K562 (cell line): ENCODE results near the gene TUT7. TPM values are rescaled to one million over a fixed set of nuclear protein-coding genes. Genes with fewer than 3 reads are reported as not detected.
A peak's percentile ranks its signal among the peaks of the same experiment; 100 is the strongest.

Source experiments
- ATAC-seq: fragments of 200-7000 bp; cut with Tn5 transposase; 3 replicates; pipeline ENCODE4 v1.9.1; 2020; ENCODE audit warnings: moderate library complexity
- Bru-seq: library from RNA; stranded (reverse); fragments of 400-500 nt; gene quantifications from one replicate; lab custom pipeline; 2021; lab: Mats Ljungman, UMichigan
- BruChase-seq, 2 experiments: library from RNA; stranded (reverse); fragments of 400-500 nt; gene quantifications; one replicate each; lab custom pipeline; 2021; lab: Mats Ljungman, UMichigan
- BruUV-seq: library from RNA; stranded (reverse); fragments of 400-500 nt; replicated peaks from 2 replicates; lab custom pipeline; 2021; lab: Mats Ljungman, UMichigan
- CTCF ChIA-PET: fragments of 300-600 bp; formaldehyde crosslinking; extraction: SDS; loops from one replicate; lab custom pipeline; 2021; ENCODE audit warnings: low intra/inter-chr PET ratio; lab: Yijun Ruan, JAX
- POLR2A ChIA-PET: fragments of 300-600, 350-650 bp; sonication (Branson Sonifier 250); formaldehyde crosslinking; extraction: SDS; loops from one replicate; lab custom pipeline; 2021; ENCODE audit warnings: antibody characterized with exemption, inconsistent platforms; lab: Yijun Ruan, JAX
- DNase-seq, 4 experiments: peaks; one replicate each; pipeline versions ENCODE4 v3.0.0 to v3.0.0-alpha.2; 2011 to 2018; ENCODE audit warnings: low spot score in 3 of 4, mixed read lengths in 3 of 4; ENCODE audit errors: extremely low read depth in 1 of 4
- FAIRE-seq: peaks from 2 replicates; lab custom pipeline; 2011; peaks lifted over from hg19 to GRCh38; lab: Jason Lieb, UNC
- H2AFZ ChIP-seq: 2 replicates; pipeline ENCODE4 v1.6.0; 2011; ENCODE audit warnings: low read depth, low read length, control low read depth, inconsistent platforms
- H3K27ac ChIP-seq: fragments of 200-600 bp; 3 replicates; pipeline ENCODE4 v1.8.0; 2011; ENCODE audit warnings: low read depth, mild to moderate bottlenecking, control low read depth, inconsistent platforms, low read length, moderate library complexity, mixed read lengths; ENCODE audit errors: extremely low read depth
- H3K27me3 ChIP-seq, 2 experiments: fragments of 300-600 bp in 1 of 2; 2 replicates in 1 of 2; 3 replicates in 1 of 2; pipeline versions ENCODE4 v1.6.0 to v1.8.0; 2011; ENCODE audit warnings: inconsistent platforms in 2 of 2, low read length in 2 of 2, mild to moderate bottlenecking in 1 of 2, mixed read lengths in 1 of 2, moderate library complexity in 1 of 2; ENCODE audit not compliant: control insufficient read depth in 2 of 2, insufficient read depth in 2 of 2
- H3K36me3 ChIP-seq: fragments of 300-600 bp; 3 replicates; pipeline ENCODE4 v1.8.0; 2011; ENCODE audit warnings: mild to moderate bottlenecking, low read length, inconsistent platforms; ENCODE audit not compliant: control insufficient read depth, insufficient read depth
- H3K4me1 ChIP-seq, 2 experiments: fragments of 200-600 bp in 1 of 2; replicated peaks in 1 of 2; 2 replicates in 1 of 2; 3 replicates in 1 of 2; pipeline versions ENCODE4 v1.5.1 to v1.8.0; 2011; ENCODE audit warnings: inconsistent platforms in 2 of 2, low read length in 2 of 2, mild to moderate bottlenecking in 1 of 2, mixed read lengths in 1 of 2, moderate library complexity in 1 of 2; ENCODE audit not compliant: control insufficient read depth in 2 of 2, insufficient read depth in 2 of 2
- H3K4me2 ChIP-seq: 2 replicates; pipeline ENCODE4 v1.6.1; 2011; ENCODE audit warnings: low read length, control low read depth, inconsistent platforms, mixed read lengths; ENCODE audit not compliant: insufficient read depth
- H3K4me3 ChIP-seq: fragments of 200-600 bp; sonication (generic), shearing (Covaris generic); 2 replicates; pipeline ENCODE4 v1.5.1; 2016; ENCODE audit warnings: control low read depth, inconsistent platforms
- H3K79me2 ChIP-seq: fragments of 200-600 bp; 3 replicates; pipeline ENCODE4 v1.8.0; 2011; ENCODE audit warnings: low read length, inconsistent platforms; ENCODE audit not compliant: control insufficient read depth, insufficient read depth
- H3K9ac ChIP-seq, 2 experiments: 2 replicates each; pipeline versions ENCODE4 v1.6.0 to v1.6.1; 2011; ENCODE audit warnings: low read depth in 2 of 2, low read length in 2 of 2, control low read depth in 1 of 2, inconsistent platforms in 1 of 2, mild to moderate bottlenecking in 1 of 2, mixed read lengths in 1 of 2; ENCODE audit not compliant: insufficient read depth in 1 of 2
- H3K9me1 ChIP-seq: one replicate; pipeline ENCODE4 v1.6.0; 2011; ENCODE audit warnings: inconsistent platforms, mild to moderate bottlenecking, low read length, moderate library complexity; ENCODE audit not compliant: control insufficient read depth, insufficient read depth
- H3K9me3 ChIP-seq: replicated peaks from 2 replicates; pipeline ENCODE4 v1.5.1; 2011; ENCODE audit warnings: low read depth, low read length, inconsistent platforms; ENCODE audit not compliant: control insufficient read depth, insufficient read depth
- H4K20me1 ChIP-seq: replicated peaks from 2 replicates; pipeline ENCODE4 v1.6.1; 2011; ENCODE audit warnings: low read length, inconsistent platforms, mixed read lengths; ENCODE audit not compliant: control insufficient read depth, insufficient read depth
- ARID4B ChIP-seq: sonication (generic); formaldehyde crosslinking; IDR thresholded peaks from 2 replicates; pipeline ENCODE4 v1.8.0; 2022; ENCODE audit warnings: mild to moderate bottlenecking, missing genetic modification reagents
- EGR1 ChIP-seq: fragments of 450-650 bp; conservative IDR thresholded peaks from 2 replicates; pipeline ENCODE4 v1.6.1; 2017; ENCODE audit warnings: mild to moderate bottlenecking
- ELF1 ChIP-seq: fragments of 200-800 bp; sonication (Bioruptor generic); IDR thresholded peaks from 2 replicates; pipeline ENCODE4 v1.6.1; 2016; ENCODE audit warnings: missing genetic modification characterization, missing compliant biosample characterization
- GMEB1 ChIP-seq: fragments of 250-450 bp; sonication (Bioruptor Pico); IDR thresholded peaks from 2 replicates; pipeline ENCODE4 v1.4.0; 2020; ENCODE audit warnings: mild to moderate bottlenecking
- PHF8 ChIP-seq: fragments of 200-600 bp; sonication (generic); IDR thresholded peaks from 2 replicates; pipeline ENCODE4 v1.6.1; 2012; ENCODE audit warnings: mixed run types, mild to moderate bottlenecking, inconsistent platforms, low read length, moderate library complexity, borderline replicate concordance
- RBM34 ChIP-seq: fragments of 200-400 bp; formaldehyde crosslinking; IDR thresholded peaks from 2 replicates; pipeline ENCODE4 v1.6.1; 2018; ENCODE audit warnings: low read length, borderline replicate concordance; ENCODE audit not compliant: insufficient read depth
- WGBS: fragments of 100-300 bp; shearing (Covaris generic); methylation state at CpG from one replicate; pipeline ENCODE4 v1.1.6; 2016; ENCODE audit warnings: low coverage, mixed read lengths; ENCODE audit not compliant: insufficient coverage; ENCODE audit errors: missing lambda C conversion rate; 5-methylcytosine and 5-hydroxymethylcytosine counted together
- in situ Hi-C: fragments of 300-500 bp; cut with MboI; formaldehyde crosslinking; loops from 4 replicates; pipeline ENCODE4 v1.15.0; 2018; ENCODE audit warnings: inconsistent platforms, mixed read lengths
- intact Hi-C: fragments of 100-400 bp; cut with micrococcal nuclease; formaldehyde crosslinking; loops from 2 replicates; pipeline ENCODE4 v1.14.2; 2022
- long read RNA-seq, 3 experiments: library from polyadenylated mRNA in 2 of 3; library from RNA in 1 of 3; unstranded in 2 of 3; stranded (forward) in 1 of 3; transcript quantifications; one replicate each; pipeline ENCODE4 v2.0.0, GENCODE V29; 2019 to 2022
- polyA minus RNA-seq, 3 experiments: library from RNA; depleted of rRNA, polyadenylated mRNA; stranded (reverse); fragments of >200 nt; gene quantifications; 2 replicates each; pipeline ENCODE4 v1.2.3, GENCODE V29; 2011
- polyA plus RNA-seq, 8 experiments: library from polyadenylated mRNA; depleted of rRNA in 4 of 8; stranded (reverse) in 5 of 8; unstranded in 3 of 8; fragments of >200 nt; fragmentation: Nextera tagmentation in 2 of 8; fragmentation: Illumina TruSeq in 1 of 8; extraction: Ambion mirVana in 2 of 8; extraction: Trizol in 1 of 8; gene quantifications; 2 replicates each; pipeline versions ENCODE4 v1.2.1 to v1.2.3, GENCODE V29; 2011 to 2014; ENCODE audit warnings: inconsistent platforms in 1 of 8, missing spikeins in 1 of 8
- total RNA-seq, 7 experiments: library from RNA; depleted of rRNA in 6 of 7; stranded (reverse); fragments of >200 nt in 6 of 7; fragmentation: Illumina TruSeq in 2 of 7; extraction: Trizol in 2 of 7; gene quantifications; 2 replicates each; pipeline versions ENCODE4 v1.2.1 to v1.2.3, GENCODE V29; 2011 to 2021; ENCODE audit warnings: low replicate concordance in 1 of 7
- TF ChIP-seq, protein P1 (sequence below): sonication (generic); formaldehyde crosslinking; IDR thresholded peaks from 2 replicates; pipeline ENCODE4 v1.8.1; 2023; ENCODE audit warnings: mild to moderate bottlenecking, missing genetic modification reagents, moderate library complexity

Gene TUT7
- 41.3 and 144 TPM in 2 replicates for total RNA-seq (2011; cell fraction: chromatin; rRNA removed; ENCODE audit: low replicate concordance)
- 20.3 and 27.2 TPM in 2 replicates for total RNA-seq (2011; cell fraction: nucleolus; rRNA removed)
- total RNA-seq (2011; cell fraction: nucleoplasm; rRNA removed) = 50.5 and 62.4 TPM in 2 replicates
- total RNA-seq (2014; rRNA removed) = 14.2 and 15.3 TPM in 2 replicates
- total RNA-seq (2014; rRNA removed; fragmentation: Illumina TruSeq; extraction: Trizol) = 22.2 and 26.9 TPM in 2 replicates
- total RNA-seq (2015; rRNA removed; fragmentation: Illumina TruSeq; extraction: Trizol) = 24.2 and 26.2 TPM in 2 replicates
- total RNA-seq (2021) = 13.8 and 15.0 TPM in 2 replicates
- polyA plus RNA-seq (2011; rRNA removed) = 20.0 TPM in 2 replicates
- 2.2 and 8.3 TPM in 2 replicates for polyA plus RNA-seq (2011; cell fraction: cytosol; rRNA removed)
- 17.2 and 29.0 TPM in 2 replicates for polyA plus RNA-seq (2011; cell fraction: nucleus; rRNA removed)
- polyA plus RNA-seq (2012) = 10.7 and 12.9 TPM in 2 replicates
- 18.8 and 23.7 TPM in 2 replicates for polyA plus RNA-seq (2014; fragmentation: Illumina TruSeq; extraction: Trizol)
- 1 to 10 TPM; 5.9 to 9.3 TPM for polyA plus RNA-seq (2014; fragmentation: Nextera tagmentation; extraction: Ambion mirVana)
- 12.6 and 15.2 TPM in 2 replicates for polyA plus RNA-seq (2014; rRNA removed)
- polyA minus RNA-seq (2011; rRNA and poly(A)+ RNA removed) = 81.7 and 94.8 TPM in 2 replicates
- polyA minus RNA-seq (2011; cell fraction: cytosol; rRNA and poly(A)+ RNA removed) = 18.1 and 22.7 TPM in 2 replicates
- 37.7 and 74.2 TPM in 2 replicates for polyA minus RNA-seq (2011; cell fraction: nucleus; rRNA and poly(A)+ RNA removed)
- Bru-seq, nascent RNA = percentile 77 among the genes with signal in this experiment
- percentile 80 among the genes with signal in this experiment for BruChase-seq, experiment 1, labeled RNA remaining after a 2-hour chase
- percentile 82 among the genes with signal in this experiment for BruChase-seq, experiment 2, labeled RNA remaining after a 6-hour chase
- long read RNA-seq, experiment 1, partial matches to known transcripts = 8 of 17 reads
- long read RNA-seq, experiment 1, other reads (novel, unspliced or antisense) = 9 of 17 reads
- long read RNA-seq, experiment 2, partial matches to known transcripts = 6 of 9 reads
- long read RNA-seq, experiment 2, other reads (novel, unspliced or antisense) = 3 of 9 reads
- long read RNA-seq, experiment 3, partial matches to known transcripts = 16 of 19 reads
- long read RNA-seq, experiment 3, other reads (novel, unspliced or antisense) = 3 of 19 reads

- peak; percentile 64 for FAIRE-seq
- TF ChIP-seq, protein P1, sequence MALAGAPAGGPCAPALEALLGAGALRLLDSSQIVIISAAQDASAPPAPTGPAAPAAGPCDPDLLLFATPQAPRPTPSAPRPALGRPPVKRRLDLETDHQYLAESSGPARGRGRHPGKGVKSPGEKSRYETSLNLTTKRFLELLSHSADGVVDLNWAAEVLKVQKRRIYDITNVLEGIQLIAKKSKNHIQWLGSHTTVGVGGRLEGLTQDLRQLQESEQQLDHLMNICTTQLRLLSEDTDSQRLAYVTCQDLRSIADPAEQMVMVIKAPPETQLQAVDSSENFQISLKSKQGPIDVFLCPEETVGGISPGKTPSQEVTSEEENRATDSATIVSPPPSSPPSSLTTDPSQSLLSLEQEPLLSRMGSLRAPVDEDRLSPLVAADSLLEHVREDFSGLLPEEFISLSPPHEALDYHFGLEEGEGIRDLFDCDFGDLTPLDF = 0 out of 2 replicates have a peak, but pooled peaks have one; percentile 33
- peak; percentile 85; the same call in 1 of the 2 replicates for TF ChIP-seq PHF8
- peak; percentile 84 for TF ChIP-seq GMEB1 (CRISPR knock-in tag)
- no peak for TF ChIP-seq RBM34
- peak; percentile 84 for TF ChIP-seq ELF1 (tag)
- TF ChIP-seq EGR1 = peak; percentile 79
- peak; percentile 78 for TF ChIP-seq ARID4B
Measured at GRCh38 chr9:86354011-86354817, at the start of gene TUT7. Gene TUT7, minus strand, starts transcription at chr9:86354410. Its CDS starts 1,211 bp downstream, at chr9:86353199.

More at GRCh38 chr9:86354011-86354817, at the start of gene TUT7:
- intact Hi-C loops (loop anchor here (2.0 to 10.0 kb wide), 2 partner anchors 71 to 409 kb away; partner anchors contain the start of genes ISCA1 and NAA35), in situ Hi-C loops (no loop called here)
- peak within 1 kb of the TSS; percentile 95 for H3K4me3 ChIP-seq
- peak within 1 kb of the TSS; percentile 95 for H3K4me2 ChIP-seq
- H3K27me3 ChIP-seq = no peaks in the 10 kb centered on the region
- peak within 1 kb of the TSS; percentile 93 for H3K27ac ChIP-seq
- peaks cover 48% of the 10 kb centered on the region for H3K79me2 ChIP-seq
- peaks cover 5% of the 10 kb centered on the region in 2 experiments; a peak in 4 of 5 replicates for H3K4me1 ChIP-seq
- no peaks in the 10 kb centered on the region for H3K9me1 ChIP-seq
- H3K9ac ChIP-seq = peak within 1 kb of the TSS; percentile 91 to 97
- peaks cover 11% of the 10 kb centered on the region; the same call in 1 of the 3 replicates for H3K36me3 ChIP-seq
- ChIA-PET CTCF (no interaction called here), POLR2A (no interaction called here)
- no peaks in the 10 kb centered on the region for H3K9me3 ChIP-seq
- no TSS peak for BruUV-seq
- 4% methylated on average over 16 of the region's 79 CpGs for whole genome bisulfite sequencing
- ATAC-seq (peak; percentile 89), DNase-seq (peak; percentile 85 to 93 (median 86))
- H2AFZ ChIP-seq = peak within 1 kb of the TSS; percentile 88
- no peaks in the 10 kb centered on the region; the same call in 1 of the 2 replicates for H4K20me1 ChIP-seq
